ENCODE data around the gene DYRK2.

DYRK2 gene

DNA sequence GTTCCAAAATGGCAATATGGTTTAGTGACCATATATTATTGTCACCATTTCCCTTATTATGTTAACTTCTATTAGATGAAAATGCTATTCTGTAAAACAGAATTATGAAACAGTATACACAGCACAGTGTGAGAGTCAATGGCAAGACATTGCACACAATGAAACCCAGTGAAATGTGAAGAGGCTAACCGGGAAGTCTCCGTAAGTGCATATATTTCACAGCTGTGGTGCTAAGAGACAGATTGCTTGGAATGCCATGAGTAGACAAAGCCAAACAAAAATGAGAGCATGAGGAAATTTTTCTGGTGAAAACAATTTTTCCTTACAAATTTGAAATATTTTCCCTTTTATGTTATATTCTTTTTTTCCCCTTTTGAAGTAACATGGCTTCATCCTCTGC, 49.4 kb downstream of the DYRK2 start:
- TF ChIP-seq RAD21 (IDR thresholded peaks at IDR 0.05; ENCODE audit: low read depth) (no peak), TEAD4 (IDR thresholded peaks at IDR 0.05) (peak; percentile 56)

DNA sequence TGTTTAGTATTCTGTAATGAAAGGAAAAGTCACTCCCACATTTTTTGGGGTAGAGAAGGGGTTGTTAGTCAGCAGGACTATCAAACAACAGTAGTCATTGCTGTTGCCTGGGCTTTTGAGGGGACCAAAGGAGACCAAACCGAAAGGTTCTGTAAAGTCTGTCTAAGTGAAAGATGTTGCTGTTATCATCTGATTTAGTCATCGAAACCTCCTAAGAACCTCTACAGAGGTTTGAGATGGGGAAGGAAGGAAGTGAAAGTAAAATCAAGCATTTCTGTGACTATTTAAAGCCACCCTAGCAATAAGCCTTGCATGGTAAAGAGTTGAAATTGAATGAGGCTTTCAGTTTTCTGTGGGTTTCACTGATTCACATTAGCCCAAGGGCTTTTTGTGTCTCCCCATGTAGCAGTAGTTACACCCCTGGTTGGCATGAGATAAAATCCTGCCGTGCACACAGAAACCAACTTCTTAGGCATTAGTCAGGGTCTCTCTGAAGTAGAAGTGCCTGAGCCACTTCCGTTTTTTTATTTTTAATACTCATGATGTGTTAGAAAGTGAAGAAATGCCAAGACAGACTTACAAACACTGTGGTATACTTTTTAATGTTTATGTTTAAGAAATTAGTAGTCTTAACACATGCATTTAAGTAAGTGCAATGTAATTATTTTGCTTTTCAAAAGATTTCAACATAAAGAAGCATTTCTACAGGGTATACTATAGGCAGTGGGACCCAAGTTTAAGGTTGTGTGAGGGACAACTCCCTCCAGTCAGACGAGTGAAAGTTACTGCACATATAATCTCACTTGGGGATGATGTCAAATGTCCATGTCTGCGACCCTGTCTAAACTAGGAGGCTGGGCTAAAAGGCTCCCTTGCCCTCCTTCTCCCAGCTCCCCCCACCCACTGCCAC, 50.4 kb downstream of the DYRK2 start:
- TF ChIP-seq YY1 (IDR thresholded peaks at IDR 0.05; ENCODE audit: low read depth) = no peak

DNA sequence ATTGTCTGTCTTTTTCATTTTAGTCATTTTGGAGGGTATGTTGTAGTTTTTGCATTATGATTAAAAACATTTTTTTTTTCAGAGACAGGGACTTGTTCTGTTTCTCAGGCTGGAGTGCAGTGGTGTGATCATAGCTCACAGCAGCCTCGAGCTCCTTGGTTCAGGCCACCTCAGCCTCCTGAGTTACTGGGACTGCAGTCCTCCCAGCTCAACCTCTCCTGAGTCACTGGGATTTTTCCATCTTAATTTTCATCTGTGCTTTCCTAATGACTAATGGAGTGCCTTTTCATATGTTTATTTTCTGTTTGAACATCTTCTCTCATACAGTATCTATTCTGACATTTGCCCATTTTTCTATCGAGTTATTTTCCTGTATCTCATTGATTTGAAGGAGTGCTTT, 52.6 kb downstream of the DYRK2 start:
- no peak for TF ChIP-seq ZBTB7A (IDR thresholded peaks at IDR 0.05; ENCODE audit: low read depth)
- TF ChIP-seq TAF1 (IDR thresholded peaks at IDR 0.05; ENCODE audit: low read depth) = no peak
- TF ChIP-seq, protein P1, sequence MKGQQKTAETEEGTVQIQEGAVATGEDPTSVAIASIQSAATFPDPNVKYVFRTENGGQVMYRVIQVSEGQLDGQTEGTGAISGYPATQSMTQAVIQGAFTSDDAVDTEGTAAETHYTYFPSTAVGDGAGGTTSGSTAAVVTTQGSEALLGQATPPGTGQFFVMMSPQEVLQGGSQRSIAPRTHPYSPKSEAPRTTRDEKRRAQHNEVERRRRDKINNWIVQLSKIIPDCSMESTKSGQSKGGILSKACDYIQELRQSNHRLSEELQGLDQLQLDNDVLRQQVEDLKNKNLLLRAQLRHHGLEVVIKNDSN (IDR thresholded peaks at IDR 0.05) = no peak
- TF ChIP-seq EGR1 (IDR thresholded peaks at IDR 0.05) = no peak
- no peak for TF ChIP-seq TCF12 (IDR thresholded peaks at IDR 0.05; ENCODE audit: low read depth)
- no peak for TF ChIP-seq TEAD4 (IDR thresholded peaks at IDR 0.05)
- TF ChIP-seq, protein P2, sequence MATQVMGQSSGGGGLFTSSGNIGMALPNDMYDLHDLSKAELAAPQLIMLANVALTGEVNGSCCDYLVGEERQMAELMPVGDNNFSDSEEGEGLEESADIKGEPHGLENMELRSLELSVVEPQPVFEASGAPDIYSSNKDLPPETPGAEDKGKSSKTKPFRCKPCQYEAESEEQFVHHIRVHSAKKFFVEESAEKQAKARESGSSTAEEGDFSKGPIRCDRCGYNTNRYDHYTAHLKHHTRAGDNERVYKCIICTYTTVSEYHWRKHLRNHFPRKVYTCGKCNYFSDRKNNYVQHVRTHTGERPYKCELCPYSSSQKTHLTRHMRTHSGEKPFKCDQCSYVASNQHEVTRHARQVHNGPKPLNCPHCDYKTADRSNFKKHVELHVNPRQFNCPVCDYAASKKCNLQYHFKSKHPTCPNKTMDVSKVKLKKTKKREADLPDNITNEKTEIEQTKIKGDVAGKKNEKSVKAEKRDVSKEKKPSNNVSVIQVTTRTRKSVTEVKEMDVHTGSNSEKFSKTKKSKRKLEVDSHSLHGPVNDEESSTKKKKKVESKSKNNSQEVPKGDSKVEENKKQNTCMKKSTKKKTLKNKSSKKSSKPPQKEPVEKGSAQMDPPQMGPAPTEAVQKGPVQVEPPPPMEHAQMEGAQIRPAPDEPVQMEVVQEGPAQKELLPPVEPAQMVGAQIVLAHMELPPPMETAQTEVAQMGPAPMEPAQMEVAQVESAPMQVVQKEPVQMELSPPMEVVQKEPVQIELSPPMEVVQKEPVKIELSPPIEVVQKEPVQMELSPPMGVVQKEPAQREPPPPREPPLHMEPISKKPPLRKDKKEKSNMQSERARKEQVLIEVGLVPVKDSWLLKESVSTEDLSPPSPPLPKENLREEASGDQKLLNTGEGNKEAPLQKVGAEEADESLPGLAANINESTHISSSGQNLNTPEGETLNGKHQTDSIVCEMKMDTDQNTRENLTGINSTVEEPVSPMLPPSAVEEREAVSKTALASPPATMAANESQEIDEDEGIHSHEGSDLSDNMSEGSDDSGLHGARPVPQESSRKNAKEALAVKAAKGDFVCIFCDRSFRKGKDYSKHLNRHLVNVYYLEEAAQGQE (IDR thresholded peaks at IDR 0.05; ENCODE audit: low read depth) = no peak
- no peak for TF ChIP-seq FOXM1 (IDR thresholded peaks at IDR 0.05; ENCODE audit: borderline replicate concordance, low read depth)
- TF ChIP-seq CREB1 (IDR thresholded peaks at IDR 0.05; ENCODE audit: low read depth) = no peak

DNA sequence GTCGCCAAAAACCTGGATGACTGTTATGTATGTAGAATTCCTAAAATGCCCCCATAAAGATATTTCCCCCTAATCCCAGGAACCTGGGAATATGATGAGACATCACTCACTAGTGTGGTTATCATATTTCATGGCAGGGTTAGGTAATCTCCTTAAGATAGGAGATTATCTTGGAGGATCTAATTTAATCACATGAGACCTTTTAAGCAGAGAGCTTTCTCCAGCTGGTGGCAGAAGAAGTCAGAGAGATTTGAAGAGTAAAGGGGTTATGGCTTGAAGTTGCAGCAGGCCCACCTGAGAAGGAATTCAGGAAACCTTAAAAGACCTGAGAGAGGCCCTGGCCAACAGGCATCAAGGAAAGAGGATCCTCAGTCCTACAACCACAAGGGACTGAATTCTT, 53.6 kb downstream of the DYRK2 start:
- TF ChIP-seq TCF12 (IDR thresholded peaks at IDR 0.05; ENCODE audit: low read depth) (no peak), NFIC (IDR thresholded peaks at IDR 0.05) (no peak), CEBPB (IDR thresholded peaks at IDR 0.05) (no peak), TAF1 (IDR thresholded peaks at IDR 0.05; ENCODE audit: low read depth) (no peak), FOXM1 (IDR thresholded peaks at IDR 0.05; ENCODE audit: borderline replicate concordance, low read depth) (no peak), EP300 (IDR thresholded peaks at IDR 0.05; ENCODE audit: borderline replicate concordance) (no peak), EGR1 (IDR thresholded peaks at IDR 0.05) (no peak)
- TF ChIP-seq, protein P1 (IDR thresholded peaks at IDR 0.05) = no peak

DNA sequence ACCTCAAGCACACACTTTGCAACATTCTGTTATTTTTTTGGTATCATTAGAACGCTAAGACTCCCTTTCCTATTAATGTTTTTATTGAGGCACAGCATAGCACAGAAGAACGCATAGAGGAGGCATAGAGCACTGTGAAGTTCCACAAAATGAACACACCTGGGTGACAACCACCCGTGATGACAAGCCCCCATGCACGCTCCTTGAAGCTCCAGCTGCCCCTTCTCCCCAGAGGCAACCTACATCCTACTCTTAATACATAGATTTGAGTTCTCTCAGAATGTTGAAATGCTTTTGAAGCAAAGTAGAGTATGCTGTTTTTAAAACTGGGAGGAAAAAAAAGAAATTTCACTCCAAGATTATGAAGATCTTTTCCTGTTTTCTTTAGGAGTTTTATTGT, 55.5 kb downstream of the DYRK2 start:
- TF ChIP-seq, protein P2 (IDR thresholded peaks at IDR 0.05; ENCODE audit: low read depth) = no peak
- TF ChIP-seq NFIC (IDR thresholded peaks at IDR 0.05) (no peak), CREB1 (IDR thresholded peaks at IDR 0.05; ENCODE audit: low read depth) (no peak), FOXM1 (IDR thresholded peaks at IDR 0.05; ENCODE audit: borderline replicate concordance, low read depth) (no peak), ZBTB7A (IDR thresholded peaks at IDR 0.05; ENCODE audit: low read depth) (no peak), TEAD4 (IDR thresholded peaks at IDR 0.05) (no peak), YY1 (IDR thresholded peaks at IDR 0.05; ENCODE audit: low read depth) (no peak), TAF1 (IDR thresholded peaks at IDR 0.05; ENCODE audit: low read depth) (no peak), RAD21 (IDR thresholded peaks at IDR 0.05; ENCODE audit: low read depth) (no peak), EP300 (IDR thresholded peaks at IDR 0.05; ENCODE audit: borderline replicate concordance) (no peak), EGR1 (IDR thresholded peaks at IDR 0.05) (no peak), TCF12 (IDR thresholded peaks at IDR 0.05; ENCODE audit: low read depth) (no peak), CEBPB (IDR thresholded peaks at IDR 0.05) (no peak)
- TF ChIP-seq, protein P1 (IDR thresholded peaks at IDR 0.05) = no peak
- TF ChIP-seq, protein P3, sequence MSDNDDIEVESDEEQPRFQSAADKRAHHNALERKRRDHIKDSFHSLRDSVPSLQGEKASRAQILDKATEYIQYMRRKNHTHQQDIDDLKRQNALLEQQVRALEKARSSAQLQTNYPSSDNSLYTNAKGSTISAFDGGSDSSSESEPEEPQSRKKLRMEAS (IDR thresholded peaks at IDR 0.05) = no peak

Data from Ishikawa (cell line).